Parathyroid adenoma (tissue), 2 donors: ENCODE results near the gene ME3.
"Not testable (repeated sequence)": the region's sequence is repeated elsewhere in the genome, so short reads cannot be mapped to it uniquely, and the experiment has no call there.

Experiments
- H2AFZ ChIP-seq: fragments of 300-600 bp; sonication (generic); one replicate; pipeline ENCODE4 v1.7.0; 2017; ENCODE audit warnings: antibody characterized with exemption, mild to moderate bottlenecking
- H3K27ac ChIP-seq: fragments of 300-600 bp; sonication (generic); one replicate; pipeline ENCODE4 v1.7.0; 2017
- H3K27me3 ChIP-seq: fragments of 300-600 bp; sonication (generic); one replicate; pipeline ENCODE4 v1.7.0; 2017; ENCODE audit warnings: low read length; ENCODE audit not compliant: control insufficient read depth, insufficient read depth
- H3K36me3 ChIP-seq: fragments of 300-600 bp; sonication (generic); one replicate; pipeline ENCODE4 v1.7.0; 2017; ENCODE audit warnings: low read length; ENCODE audit not compliant: control insufficient read depth, insufficient read depth
- H3K4me1 ChIP-seq: fragments of 300-600 bp; sonication (generic); one replicate; pipeline ENCODE4 v1.7.0; 2017; ENCODE audit warnings: control low read depth
- H3K4me2 ChIP-seq: fragments of 300-600 bp; sonication (generic); one replicate; pipeline ENCODE4 v1.7.0; 2017; ENCODE audit warnings: low read length
- H3K4me3 ChIP-seq: fragments of 300-600 bp; sonication (generic); one replicate; pipeline ENCODE4 v1.7.0; 2017; ENCODE audit warnings: low read depth, low read length
- H3K79me2 ChIP-seq: fragments of 300-600 bp; sonication (generic); one replicate; pipeline ENCODE4 v1.7.0; 2017; ENCODE audit warnings: control low read depth
- H3K9ac ChIP-seq: fragments of 300-600 bp; sonication (generic); one replicate; pipeline ENCODE4 v1.7.0; 2017; ENCODE audit warnings: mild to moderate bottlenecking
- H3K9me3 ChIP-seq: fragments of 300-600 bp; sonication (generic); one replicate; pipeline ENCODE4 v1.7.0; 2017; ENCODE audit warnings: low read length; ENCODE audit not compliant: control insufficient read depth
- TF ChIP-seq, protein P1 (sequence below): fragments of 300-600 bp; sonication (generic); IDR thresholded peaks from one replicate; pipeline ENCODE4 v1.7.0; 2017; ENCODE audit warnings: antibody characterized with exemption, mild to moderate bottlenecking
- donor health status: primary hyperparathyroidism.

Gene ME3

GRCh38 chr11:86440843-86441242, 231.6 kb downstream of the ME3 start:
- Histone ChIP-seq H2AFZ (no peak overlapping the region), H3K4me2 (no peak overlapping the region), H3K9me3 (no peaks in the 10 kb centered on the region), H3K27me3 (no peaks in the 10 kb centered on the region), H3K4me1 (no peaks in the 10 kb centered on the region), H3K9ac (no peak overlapping the region), H3K36me3 (no peaks in the 10 kb centered on the region), H3K79me2 (no peaks in the 10 kb centered on the region), H3K27ac (no peak overlapping the region), H3K4me3 (no peak overlapping the region)
- TF ChIP-seq, protein P1, sequence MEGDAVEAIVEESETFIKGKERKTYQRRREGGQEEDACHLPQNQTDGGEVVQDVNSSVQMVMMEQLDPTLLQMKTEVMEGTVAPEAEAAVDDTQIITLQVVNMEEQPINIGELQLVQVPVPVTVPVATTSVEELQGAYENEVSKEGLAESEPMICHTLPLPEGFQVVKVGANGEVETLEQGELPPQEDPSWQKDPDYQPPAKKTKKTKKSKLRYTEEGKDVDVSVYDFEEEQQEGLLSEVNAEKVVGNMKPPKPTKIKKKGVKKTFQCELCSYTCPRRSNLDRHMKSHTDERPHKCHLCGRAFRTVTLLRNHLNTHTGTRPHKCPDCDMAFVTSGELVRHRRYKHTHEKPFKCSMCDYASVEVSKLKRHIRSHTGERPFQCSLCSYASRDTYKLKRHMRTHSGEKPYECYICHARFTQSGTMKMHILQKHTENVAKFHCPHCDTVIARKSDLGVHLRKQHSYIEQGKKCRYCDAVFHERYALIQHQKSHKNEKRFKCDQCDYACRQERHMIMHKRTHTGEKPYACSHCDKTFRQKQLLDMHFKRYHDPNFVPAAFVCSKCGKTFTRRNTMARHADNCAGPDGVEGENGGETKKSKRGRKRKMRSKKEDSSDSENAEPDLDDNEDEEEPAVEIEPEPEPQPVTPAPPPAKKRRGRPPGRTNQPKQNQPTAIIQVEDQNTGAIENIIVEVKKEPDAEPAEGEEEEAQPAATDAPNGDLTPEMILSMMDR, result no peak

DNA sequence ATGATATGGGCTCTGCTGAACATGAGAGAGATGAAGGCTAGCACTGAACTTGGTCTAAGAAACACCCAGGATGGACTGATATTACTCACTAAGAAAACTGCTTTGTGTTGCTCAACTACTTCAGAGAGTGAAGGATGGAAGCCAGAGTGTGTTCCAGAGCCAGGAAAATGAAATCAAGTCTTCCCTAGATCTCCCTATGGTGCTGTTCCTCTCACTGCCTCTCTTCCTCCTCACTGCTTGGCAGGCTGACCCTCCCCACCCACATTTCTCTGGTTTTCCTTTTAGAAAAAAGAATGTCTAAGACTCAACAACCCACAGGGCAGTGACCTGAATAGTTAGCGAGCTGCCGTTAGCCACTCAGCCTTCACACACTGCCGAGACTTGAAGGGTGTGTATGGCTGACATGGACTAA, 232.1 kb downstream of the ME3 start:
- TF ChIP-seq, protein P1, result no peak
- no peaks in the 10 kb centered on the region for H3K4me1 ChIP-seq

GRCh38 chr11:86438685-86439084, 233.7 kb downstream of the ME3 start:
- no peaks in the 10 kb centered on the region for H3K9me3 ChIP-seq
- no peaks in the 10 kb centered on the region for H3K4me1 ChIP-seq
- H3K27me3 ChIP-seq, result no peaks in the 10 kb centered on the region
- TF ChIP-seq, protein P1, result no peak
- no peak overlapping the region for H3K27ac ChIP-seq
- no peaks in the 10 kb centered on the region for H3K79me2 ChIP-seq
- no peak overlapping the region for H2AFZ ChIP-seq
- H3K4me2 ChIP-seq, result no peak overlapping the region
- no peaks in the 10 kb centered on the region for H3K36me3 ChIP-seq
- no peak overlapping the region for H3K4me3 ChIP-seq
- no peak overlapping the region for H3K9ac ChIP-seq

More for the DNA sequence above, 232.1 kb downstream of the ME3 start:
- Histone ChIP-seq H3K27me3 (no peaks in the 10 kb centered on the region), H3K36me3 (no peaks in the 10 kb centered on the region), H3K4me3 (no peak overlapping the region), H3K9ac (no peak overlapping the region), H3K9me3 (no peaks in the 10 kb centered on the region), H3K27ac (no peak overlapping the region), H2AFZ (no peak overlapping the region), H3K79me2 (no peaks in the 10 kb centered on the region), H3K4me2 (no peak overlapping the region)

GRCh38 chr11:86435711-86436110, 236.7 kb downstream of the ME3 start:
- H3K4me3 ChIP-seq, result no peak overlapping the region
- TF ChIP-seq, protein P1, result no peak
- no peak overlapping the region for H2AFZ ChIP-seq
- no peak overlapping the region for H3K4me2 ChIP-seq
- H3K79me2 ChIP-seq, result no peaks in the 10 kb centered on the region
- no peak overlapping the region for H3K27ac ChIP-seq
- no peaks in the 10 kb centered on the region for H3K36me3 ChIP-seq
- H3K9ac ChIP-seq, result no peak overlapping the region
- no peaks in the 10 kb centered on the region for H3K4me1 ChIP-seq
- H3K27me3 ChIP-seq, result no peaks in the 10 kb centered on the region
- H3K9me3 ChIP-seq, result no peaks in the 10 kb centered on the region

GRCh38 chr11:86433361-86434095, 238.9 kb downstream of the ME3 start:
- not testable (repeated sequence) for H3K9me3 ChIP-seq, H3K4me3 ChIP-seq, H2AFZ ChIP-seq, H3K9ac ChIP-seq, H3K27me3 ChIP-seq, H3K4me2 ChIP-seq, H3K79me2 ChIP-seq, H3K36me3 ChIP-seq, H3K27ac ChIP-seq, H3K4me1 ChIP-seq
